Endothelial cell of umbilical vein (primary cell): ENCODE measurements around the gene FRMD4A. TPM values are rescaled to one million over a fixed set of nuclear protein-coding genes. Genes with fewer than 3 reads are reported as not detected.

Source experiments
- BruUV-seq: library from RNA; stranded (reverse); fragments of 400-500 nt; replicated peaks from 2 replicates; lab custom pipeline; 2021; lab: Mats Ljungman, UMichigan
- CTCF ChIA-PET: fragments of 300-600, 350-600 bp; sonication (Branson Sonifier 250); formaldehyde crosslinking; loops from one replicate; lab custom pipeline; 2021; ENCODE audit warnings: antibody characterized with exemption, inconsistent platforms; lab: Charles Lee
- POLR2A ChIA-PET: fragments of 300-600, 350-600 bp; sonication (Branson Sonifier 250); formaldehyde crosslinking; loops from one replicate; lab custom pipeline; 2021; ENCODE audit warnings: antibody characterized with exemption, inconsistent platforms; lab: Charles Lee
- DNase-seq: peaks from one replicate; pipeline ENCODE4 v3.0.0-alpha.2; 2011; ENCODE audit warnings: low read depth, low spot score
- FAIRE-seq: peaks from 2 replicates; lab custom pipeline; 2011; peaks lifted over from hg19 to GRCh38; lab: Jason Lieb, UNC
- H2AFZ ChIP-seq: 2 replicates; pipeline ENCODE4 v1.6.0; 2012; ENCODE audit warnings: low read depth, low read length, control low read depth, inconsistent platforms
- H3K27ac ChIP-seq: 2 replicates; pipeline ENCODE4 v1.5.1; 2011; ENCODE audit warnings: low read depth, mild to moderate bottlenecking, control low read depth, low read length, moderate library complexity; ENCODE audit not compliant: insufficient read depth
- H3K27me3 ChIP-seq, 2 experiments: 2 replicates each; pipeline versions ENCODE4 v1.6.0 to v1.6.1; 2011; ENCODE audit warnings: low read length in 2 of 2, mixed read lengths in 1 of 2; ENCODE audit not compliant: control insufficient read depth in 2 of 2, insufficient read depth in 2 of 2
- H3K36me3 ChIP-seq, 2 experiments: 2 replicates in 1 of 2; 3 replicates in 1 of 2; pipeline ENCODE4 v1.5.1; 2011; ENCODE audit warnings: low read length in 2 of 2, mild to moderate bottlenecking in 1 of 2, moderate library complexity in 1 of 2; ENCODE audit not compliant: control insufficient read depth in 2 of 2, insufficient read depth in 2 of 2; ENCODE audit errors: extremely low read depth in 1 of 2
- H3K4me1 ChIP-seq: 3 replicates; pipeline ENCODE4 v1.5.1; 2011; ENCODE audit warnings: mild to moderate bottlenecking, low read length; ENCODE audit not compliant: control insufficient read depth, insufficient read depth; ENCODE audit errors: extremely low read depth
- H3K4me2 ChIP-seq: 2 replicates; pipeline ENCODE4 v1.6.1; 2011; ENCODE audit warnings: low read length, control low read depth, mixed read lengths; ENCODE audit not compliant: insufficient read depth
- H3K4me3 ChIP-seq, 3 experiments: fragments of 200-600 bp in 1 of 3; sonication (generic), shearing (Covaris generic) in 1 of 3; replicated peaks in 1 of 3; 2 replicates each; pipeline ENCODE4 v1.5.1; 2011 to 2016; ENCODE audit warnings: control low read depth in 3 of 3, low read length in 3 of 3, mild to moderate bottlenecking in 2 of 3, inconsistent platforms in 1 of 3, low read depth in 1 of 3, moderate library complexity in 1 of 3; ENCODE audit not compliant: insufficient read depth in 1 of 3
- H3K79me2 ChIP-seq: 2 replicates; pipeline ENCODE4 v1.6.0; 2012; ENCODE audit warnings: low read length, inconsistent platforms; ENCODE audit not compliant: control insufficient read depth, insufficient read depth
- H3K9ac ChIP-seq: replicated peaks from 2 replicates; pipeline ENCODE3; 2011; ENCODE audit warnings: low read length, control low read depth; ENCODE audit not compliant: insufficient read depth; ENCODE audit errors: extremely low read depth
- H3K9me1 ChIP-seq: replicated peaks from 3 replicates; pipeline ENCODE4 v1.6.0; 2011; ENCODE audit warnings: mild to moderate bottlenecking, low read length; ENCODE audit not compliant: control insufficient read depth, insufficient read depth; ENCODE audit errors: extremely low read depth
- H3K9me3 ChIP-seq: replicated peaks from 2 replicates; pipeline ENCODE4 v1.5.1; 2012; ENCODE audit warnings: low read length, inconsistent platforms; ENCODE audit not compliant: control insufficient read depth, insufficient read depth
- H4K20me1 ChIP-seq: replicated peaks from 2 replicates; pipeline ENCODE3; 2011; ENCODE audit warnings: mild to moderate bottlenecking, low read length; ENCODE audit not compliant: control insufficient read depth, insufficient read depth; ENCODE audit errors: extremely low read depth
- CTCF ChIP-seq, 2 donors: IDR thresholded peaks; 1 replicate in 1 of 2; 2 replicates in 1 of 2; pipeline ENCODE4 v1.5.1; 2011; ENCODE audit warnings: low read length in 2 of 2, mild to moderate bottlenecking in 2 of 2, moderate library complexity in 2 of 2, control low read depth in 1 of 2, inconsistent platforms in 1 of 2, low read depth in 1 of 2; ENCODE audit not compliant: insufficient read depth in 1 of 2; ENCODE audit errors: extremely low read depth in 1 of 2
- EZH2 ChIP-seq: IDR thresholded peaks from 2 replicates; pipeline ENCODE4 v1.6.1; 2012; ENCODE audit warnings: borderline replicate concordance, low read depth, mild to moderate bottlenecking, moderate library complexity, low read length, inconsistent platforms; ENCODE audit not compliant: severe bottlenecking
- FOS ChIP-seq: IDR thresholded peaks from 2 replicates; pipeline ENCODE4 v1.6.1; 2011; ENCODE audit warnings: mild to moderate bottlenecking, low read length, moderate library complexity, borderline replicate concordance; ENCODE audit not compliant: insufficient read depth
- GATA2 ChIP-seq: IDR thresholded peaks from 2 replicates; pipeline ENCODE4 v1.7.0; 2011; ENCODE audit warnings: low read depth, mild to moderate bottlenecking, moderate library complexity, mixed read lengths, low read length; ENCODE audit not compliant: insufficient read length, insufficient read depth
- JUN ChIP-seq: IDR thresholded peaks from 2 replicates; pipeline ENCODE4 v1.6.1; 2011; ENCODE audit warnings: borderline replicate concordance, low read depth; ENCODE audit not compliant: insufficient read length, insufficient read depth
- MAX ChIP-seq: IDR thresholded peaks from 2 replicates; pipeline ENCODE4 v1.6.1; 2011; ENCODE audit not compliant: insufficient read depth, insufficient read length
- MYC ChIP-seq: IDR thresholded peaks from one replicate; pipeline ENCODE4 v1.6.1; 2011; ENCODE audit warnings: mild to moderate bottlenecking, low read depth, low read length
- POLR2A ChIP-seq: IDR thresholded peaks from 2 replicates; pipeline ENCODE4 v1.6.1; 2012; ENCODE audit warnings: low read depth, mild to moderate bottlenecking, control low read depth, low read length
- POLR2AphosphoS5 ChIP-seq: IDR thresholded peaks from 2 replicates; pipeline ENCODE4 v1.6.1; 2012; ENCODE audit warnings: low read depth, mild to moderate bottlenecking, control low read depth, low read length, moderate library complexity; ENCODE audit not compliant: insufficient read depth
- dilution Hi-C: fragments of 300-500 bp; cut with MboI; formaldehyde crosslinking; loops from one replicate; pipeline ENCODE4 v1.15.0; 2019; ENCODE audit warnings: low sequenced_read_pairs; ENCODE audit not compliant: extremely low pct_ligation_motif_present
- intact Hi-C: fragments of 100-400 bp; cut with micrococcal nuclease; formaldehyde crosslinking; loops from one replicate; pipeline ENCODE4 v1.10.0; 2022
- polyA plus RNA-seq, 4 experiments: library from polyadenylated mRNA; depleted of rRNA in 3 of 4; stranded (reverse) in 3 of 4; unstranded in 1 of 4; fragments of >200 nt; gene quantifications; 2 replicates each; pipeline versions ENCODE4 v1.2.1 to v1.2.3, GENCODE V29; 2011 to 2012; ENCODE audit warnings: missing spikeins in 1 of 4
- total RNA-seq: library from RNA; stranded (reverse); gene quantifications from 2 replicates; pipeline ENCODE4 v1.2.3, GENCODE V29; 2021

FRMD4A gene
- total and polyA plus RNA-seq, 2 donors (not counting 3 experiments of a cell fraction or from before 2014, with no cell fraction given), result 123 to 148 TPM

- Histone ChIP-seq H2AFZ (no peak overlapping the region), H3K79me2 (no peaks in the 10 kb centered on the region), H3K9me1 (no peaks in the 10 kb centered on the region), H3K4me3 (no peak overlapping the region), H3K9me3 (no peaks in the 10 kb centered on the region), H3K27me3 (no peaks in the 10 kb centered on the region), H3K27ac (no peak overlapping the region), H3K36me3 (peaks cover 4 to 6% of the 10 kb centered on the region in 2 experiments), H3K4me2 (no peak overlapping the region), H3K9ac (no peak overlapping the region), H3K4me1 (no peaks in the 10 kb centered on the region), H4K20me1 (no peaks in the 10 kb centered on the region)
- intact Hi-C loops, result no loop called here
- no TSS peak for BruUV-seq
- TF ChIP-seq MAX (no peak), EZH2 (no peak)
- CTCF ChIA-PET, result no interaction called here
- FAIRE-seq (no peak), DNase-seq (no peak)
- dilution Hi-C loops, result no loop called here
- POLR2A ChIA-PET, result no interaction called here
Observed at GRCh38 chr10:13629116-13629515, 701.6 kb downstream of the FRMD4A start.

GRCh38 chr10:13628661-13629060, 702.1 kb downstream of the FRMD4A start:
- Histone ChIP-seq H3K9me1 (no peaks in the 10 kb centered on the region), H3K36me3 (peaks cover 4 to 6% of the 10 kb centered on the region in 2 experiments), H3K79me2 (no peaks in the 10 kb centered on the region), H4K20me1 (no peaks in the 10 kb centered on the region), H3K4me2 (no peak overlapping the region), H3K9me3 (no peaks in the 10 kb centered on the region), H3K4me1 (no peaks in the 10 kb centered on the region), H3K4me3 (no peak overlapping the region), H3K9ac (no peak overlapping the region), H2AFZ (no peak overlapping the region), H3K27me3 (no peaks in the 10 kb centered on the region), H3K27ac (no peak overlapping the region)
- no TSS peak for BruUV-seq
- ChIA-PET POLR2A (no interaction called here), CTCF (no interaction called here)
- dilution Hi-C loops (no loop called here), intact Hi-C loops (no loop called here)
- DNase-seq (no peak), FAIRE-seq (no peak)
- TF ChIP-seq MYC (no peak), JUN (no peak), FOS (no peak), POLR2AphosphoS5 (no peak), EZH2 (no peak), CTCF (IDR thresholded peaks at IDR 0.05; ENCODE audit: extremely low read depth in 1 of 2, insufficient read depth in 1 of 2, low read depth in 1 of 2, low read length in 2 of 2) (no peak), MAX (no peak), POLR2A (no peak), GATA2 (no peak)
